ENCODE data around the gene DIS3L.
"Not testable (repeated sequence)": the region's sequence is repeated elsewhere in the genome, so short reads cannot be mapped to it uniquely, and the experiment has no call there.

The DIS3L gene

GRCh38 chr15:66278056-66278455 lies 15.3 kb upstream of the DIS3L start:
- no peak for DNase-seq (ENCODE audit: low spot score)

- no peak for DNase-seq (ENCODE audit: low spot score)
These were observed 14.7 kb upstream of the DIS3L start for GRCh38 chr15:66278671-66279070.

GRCh38 chr15:66284271-66284670 lies 9.1 kb upstream of the DIS3L start:
- no peak for DNase-seq (ENCODE audit: low spot score)

GRCh38 chr15:66285533-66286280 lies 7.7 kb upstream of the DIS3L start:
- no peak for DNase-seq (ENCODE audit: low spot score)

- peak; percentile 56 for DNase-seq (ENCODE audit: low spot score)
These were observed 5.8 kb upstream of the DIS3L start for GRCh38 chr15:66287461-66288057.

- no peak for DNase-seq (ENCODE audit: low spot score)
These were observed 5.3 kb upstream of the DIS3L start for GRCh38 chr15:66288093-66288492.

- DNase-seq (ENCODE audit: low spot score): no peak
These were observed 4.7 kb upstream of the DIS3L start for GRCh38 chr15:66288551-66289185.

GRCh38 chr15:66290007-66290406 lies 3.4 kb upstream of the DIS3L start:
- no peak for DNase-seq (ENCODE audit: low spot score)

- peak; percentile 43 for DNase-seq (ENCODE audit: low spot score)
These were observed 2.9 kb upstream of the DIS3L start for GRCh38 chr15:66290518-66290917.

GRCh38 chr15:66291816-66292570 lies 1.4 kb upstream of the DIS3L start:
- DNase-seq (ENCODE audit: low spot score): peak; percentile 35

GRCh38 chr15:66292571-66293418 lies 573 bp upstream of the DIS3L start:
- peak; percentile 2 for DNase-seq (ENCODE audit: low spot score)

GRCh38 chr15:66294157-66294931 lies 976 bp downstream of the DIS3L start:
- DNase-seq (ENCODE audit: low spot score): peak; percentile 81

GRCh38 chr15:66294932-66295235 lies 1.5 kb downstream of the DIS3L start:
- no peak for DNase-seq (ENCODE audit: low spot score)

GRCh38 chr15:66296186-66296585 lies 2.8 kb downstream of the DIS3L start:
- DNase-seq (ENCODE audit: low spot score): no peak

- DNase-seq (ENCODE audit: low spot score): no peak
These were observed 5.5 kb downstream of the DIS3L start for GRCh38 chr15:66298803-66299251.

GRCh38 chr15:66302489-66303278 lies 9.3 kb downstream of the DIS3L start:
- no peak for DNase-seq (ENCODE audit: low spot score)

- DNase-seq (ENCODE audit: low spot score): not testable (repeated sequence)
These were observed 11.1 kb downstream of the DIS3L start for GRCh38 chr15:66304425-66304824.

- no peak for DNase-seq (ENCODE audit: low spot score)
These were observed 13.0 kb downstream of the DIS3L start for GRCh38 chr15:66306381-66306780.

GRCh38 chr15:66308531-66308930 lies 15.2 kb downstream of the DIS3L start:
- no peak for DNase-seq (ENCODE audit: low spot score)

- no peak for DNase-seq (ENCODE audit: low spot score)
These were observed 16.5 kb downstream of the DIS3L start for GRCh38 chr15:66309828-66310227.
